ENCODE measurements around the gene RHEB. TPM values are rescaled to one million over a fixed set of nuclear protein-coding genes. Genes with fewer than 3 reads are reported as not detected.

The RHEB gene
- total and polyA plus RNA-seq, 2 donors (not counting 3 experiments of a cell fraction or from before 2014, with no cell fraction given) = 59.4 to 108 TPM

GRCh38 chr7:151551820-151552219, 32.1 kb upstream of the RHEB start:
- no peaks in the 10 kb centered on the region for H4K20me1 ChIP-seq (replicated peaks; ENCODE audit: control insufficient read depth, extremely low read depth, insufficient read depth, low read length)
- no peak overlapping the region for H3K4me3 ChIP-seq (replicated peaks in 1 of 3; ENCODE audit: insufficient read depth in 1 of 3, low read depth in 1 of 3, low read length in 3 of 3)
- H3K27me3 ChIP-seq (ENCODE audit: control insufficient read depth in 2 of 2, insufficient read depth in 2 of 2, low read length in 2 of 2) = peaks cover 2 to 3% of the 10 kb centered on the region in 2 experiments
- CTCF ChIA-PET = interaction anchor here (0.7 to 1.4 kb wide), 5 partner anchors 10 to 231 kb away, joined by 3 to 6 read pairs (median 4); partner anchors contain the start of gene RHEB
- no peak overlapping the region for H3K4me2 ChIP-seq (ENCODE audit: insufficient read depth, low read length)
- no peaks in the 10 kb centered on the region for H3K9me1 ChIP-seq (replicated peaks; ENCODE audit: control insufficient read depth, extremely low read depth, insufficient read depth, low read length)
- no peak overlapping the region for H2AFZ ChIP-seq (ENCODE audit: low read depth, low read length)
- DNase-seq (ENCODE audit: low read depth, low spot score) = no peak
- no peak for FAIRE-seq
- dilution Hi-C loops (cut with MboI; ENCODE audit: extremely low pct_ligation_motif_present, low sequenced_read_pairs) = no loop called here
- no peak overlapping the region for H3K9ac ChIP-seq (replicated peaks; ENCODE audit: extremely low read depth, insufficient read depth, low read length)
- H3K9me3 ChIP-seq (replicated peaks; ENCODE audit: control insufficient read depth, insufficient read depth, low read length) = no peaks in the 10 kb centered on the region
- H3K27ac ChIP-seq (ENCODE audit: insufficient read depth, low read depth, low read length) = no peak overlapping the region
- no peaks in the 10 kb centered on the region for H3K79me2 ChIP-seq (ENCODE audit: control insufficient read depth, insufficient read depth, low read length)
- POLR2A ChIA-PET = no interaction called here
- no TSS peak for BruUV-seq (replicated peaks)
- intact Hi-C loops (cut with micrococcal nuclease) = no loop called here
- no peak for TF ChIP-seq EZH2 (IDR thresholded peaks at IDR 0.05; ENCODE audit: borderline replicate concordance, low read depth, low read length, severe bottlenecking)
- no peaks in the 10 kb centered on the region for H3K36me3 ChIP-seq (ENCODE audit: control insufficient read depth in 2 of 2, extremely low read depth in 1 of 2, insufficient read depth in 2 of 2, low read length in 2 of 2)
- no peaks in the 10 kb centered on the region for H3K4me1 ChIP-seq (ENCODE audit: control insufficient read depth, extremely low read depth, insufficient read depth, low read length)

- Histone ChIP-seq H3K4me3 (replicated peaks in 1 of 3; ENCODE audit: insufficient read depth in 1 of 3, low read depth in 1 of 3, low read length in 3 of 3) (no peak overlapping the region), H3K27me3 (ENCODE audit: control insufficient read depth in 2 of 2, insufficient read depth in 2 of 2, low read length in 2 of 2) (peaks cover 10 to 12% of the 10 kb centered on the region in 2 experiments), H2AFZ (ENCODE audit: low read depth, low read length) (no peak overlapping the region), H3K27ac (ENCODE audit: insufficient read depth, low read depth, low read length) (no peak overlapping the region), H4K20me1 (replicated peaks; ENCODE audit: control insufficient read depth, extremely low read depth, insufficient read depth, low read length) (no peaks in the 10 kb centered on the region), H3K79me2 (ENCODE audit: control insufficient read depth, insufficient read depth, low read length) (no peaks in the 10 kb centered on the region), H3K36me3 (ENCODE audit: control insufficient read depth in 2 of 2, extremely low read depth in 1 of 2, insufficient read depth in 2 of 2, low read length in 2 of 2) (no peaks in the 10 kb centered on the region), H3K9ac (replicated peaks; ENCODE audit: extremely low read depth, insufficient read depth, low read length) (no peak overlapping the region), H3K4me2 (ENCODE audit: insufficient read depth, low read length) (no peak overlapping the region), H3K4me1 (ENCODE audit: control insufficient read depth, extremely low read depth, insufficient read depth, low read length) (no peaks in the 10 kb centered on the region), H3K9me3 (replicated peaks; ENCODE audit: control insufficient read depth, insufficient read depth, low read length) (no peaks in the 10 kb centered on the region), H3K9me1 (replicated peaks; ENCODE audit: control insufficient read depth, extremely low read depth, insufficient read depth, low read length) (no peaks in the 10 kb centered on the region)
- BruUV-seq (replicated peaks) = no TSS peak
- no peak for TF ChIP-seq GATA2 (IDR thresholded peaks at IDR 0.05; ENCODE audit: insufficient read depth, insufficient read length, low read depth, low read length)
- FAIRE-seq (no peak), DNase-seq (ENCODE audit: low read depth, low spot score) (peak; percentile 62)
- intact Hi-C loops (cut with micrococcal nuclease) (no loop called here), dilution Hi-C loops (cut with MboI; ENCODE audit: extremely low pct_ligation_motif_present, low sequenced_read_pairs) (no loop called here)
- ChIA-PET POLR2A (no interaction called here), CTCF (interaction anchor here (0.7 to 1.1 kb wide), 3 partner anchors 13 to 91 kb away, joined by 3 read pairs; no protein-coding TSS in a partner anchor)
Observed at GRCh38 chr7:151550656-151551286, 31.1 kb upstream of the RHEB start.

All from endothelial cell of umbilical vein (primary cell).